Adrenal gland (tissue), 12 donors: Measurements from ENCODE around the gene RGS6. TPM values are rescaled to one million over a fixed set of nuclear protein-coding genes. Genes with fewer than 3 reads are reported as not detected.

ENCODE experiments used
- DNase-seq, 7 donors: peaks; one replicate each; pipeline ENCODE4 v3.0.0-alpha.2; 2019 to 2020
- H3K27ac ChIP-seq, 5 donors: fragments of 200-600 bp; sonication (generic) in 4 of 5; 1 replicate in 3 of 5; 2 replicates in 2 of 5; pipeline versions ENCODE4 v1.5.1 to v1.8.0; 2016 to 2020; ENCODE audit warnings: mild to moderate bottlenecking in 1 of 5
- H3K27me3 ChIP-seq: fragments of 200-600 bp; 2 replicates; pipeline ENCODE4 v1.8.0; 2021
- H3K36me3 ChIP-seq, 2 donors: fragments of 200-600 bp; replicated peaks in 1 of 2; 1 replicate in 1 of 2; 2 replicates in 1 of 2; pipeline versions ENCODE4 v1.5.1 to v1.8.0; 2018 to 2022
- H3K4me1 ChIP-seq, 2 donors: fragments of 200-600 bp; replicated peaks in 1 of 2; 1 replicate in 1 of 2; 2 replicates in 1 of 2; pipeline versions ENCODE4 v1.5.1 to v1.8.0; 2018 to 2021
- H3K4me3 ChIP-seq, 4 donors: fragments of 200-600 bp; sonication (generic) in 3 of 4; one replicate each; pipeline ENCODE4 v1.5.1; 2016 to 2018
- H3K9me3 ChIP-seq, 3 donors: fragments of 200-600 bp; sonication (generic) in 1 of 3; replicated peaks in 1 of 3; 1 replicate in 2 of 3; 2 replicates in 1 of 3; pipeline versions ENCODE4 v1.5.1 to v1.8.0; 2016 to 2021
- POLR2A ChIP-seq, 2 donors: fragments of 450-650 bp; IDR thresholded peaks; one replicate each; pipeline ENCODE4 v1.6.1; 2017; ENCODE audit warnings: antibody characterized with exemption in 2 of 2, mild to moderate bottlenecking in 2 of 2, moderate library complexity in 1 of 2
- WGBS, 4 donors: extraction: QIAGEN DNeasy Blood & Tissue Kit in 2 of 4; methylation state at CpG; one replicate each; pipeline versions ENCODE4 v1.1.5 to v1.1.7; 2013 to 2017; 5-methylcytosine and 5-hydroxymethylcytosine counted together
- intact Hi-C, 2 donors: fragments of 100-400 bp; cut with DNase I; formaldehyde crosslinking; loops; one replicate each; pipeline versions ENCODE4 v1.14.1 to v1.15.0; 2022 to 2023
- polyA plus RNA-seq, 3 donors: library from polyadenylated mRNA; stranded (reverse); fragments of 200-250 nt in 2 of 3; fragments of 350-450 nt in 1 of 3; fragmentation: Illumina TruSeq in 1 of 3; extraction: RNeasy Lipid Tissue Mini Kit (QIAGEN cat#74804) in 1 of 3; gene quantifications; one replicate each; pipeline ENCODE4 v1.2.3, GENCODE V29; 2013 to 2014
- total RNA-seq, 9 donors: library from RNA; depleted of rRNA in 4 of 9; stranded (reverse); fragments of >200 nt in 4 of 9; fragments of 120-200 nt in 1 of 9; fragmentation: NEBNext Ultra II Directional in 1 of 9; extraction: Animal tissue kit (Norgen Biotek cat#: 25700) in 1 of 9; gene quantifications; one replicate each; pipeline versions ENCODE4 v1.1.0 to v1.2.4, GENCODE V29; 2013 to 2023
- TF ChIP-seq, protein P1 (sequence below), 6 experiments: fragments of 450-650 bp in 4 of 6; fragments of 200-600 bp in 2 of 6; sonication (generic) in 1 of 6; IDR thresholded peaks; 1 replicate in 5 of 6; 2 replicates in 1 of 6; pipeline versions ENCODE4 v1.5.1 to v1.8.0; 2016 to 2021; ENCODE audit warnings: antibody characterized with exemption in 6 of 6, mild to moderate bottlenecking in 2 of 6, moderate library complexity in 1 of 6
- donor health status: healthy with polysubstance abuse.
- donor health status: Bipolar disorder and iron deficiency.
- donor health status: DM: yes; HTN: yes; CAD: no.
- donor health status: DM: no; HTN: no; CAD: no.
- donor health status: DM: no; HTN: no; CAD: no.
- donor health status: DM: yes; HTN: yes; CAD: no.

RGS6 gene
- total and polyA plus RNA-seq, 12 donors = 0.06 to 4.3 (median 0.41) TPM; not detected in 1

DNA sequence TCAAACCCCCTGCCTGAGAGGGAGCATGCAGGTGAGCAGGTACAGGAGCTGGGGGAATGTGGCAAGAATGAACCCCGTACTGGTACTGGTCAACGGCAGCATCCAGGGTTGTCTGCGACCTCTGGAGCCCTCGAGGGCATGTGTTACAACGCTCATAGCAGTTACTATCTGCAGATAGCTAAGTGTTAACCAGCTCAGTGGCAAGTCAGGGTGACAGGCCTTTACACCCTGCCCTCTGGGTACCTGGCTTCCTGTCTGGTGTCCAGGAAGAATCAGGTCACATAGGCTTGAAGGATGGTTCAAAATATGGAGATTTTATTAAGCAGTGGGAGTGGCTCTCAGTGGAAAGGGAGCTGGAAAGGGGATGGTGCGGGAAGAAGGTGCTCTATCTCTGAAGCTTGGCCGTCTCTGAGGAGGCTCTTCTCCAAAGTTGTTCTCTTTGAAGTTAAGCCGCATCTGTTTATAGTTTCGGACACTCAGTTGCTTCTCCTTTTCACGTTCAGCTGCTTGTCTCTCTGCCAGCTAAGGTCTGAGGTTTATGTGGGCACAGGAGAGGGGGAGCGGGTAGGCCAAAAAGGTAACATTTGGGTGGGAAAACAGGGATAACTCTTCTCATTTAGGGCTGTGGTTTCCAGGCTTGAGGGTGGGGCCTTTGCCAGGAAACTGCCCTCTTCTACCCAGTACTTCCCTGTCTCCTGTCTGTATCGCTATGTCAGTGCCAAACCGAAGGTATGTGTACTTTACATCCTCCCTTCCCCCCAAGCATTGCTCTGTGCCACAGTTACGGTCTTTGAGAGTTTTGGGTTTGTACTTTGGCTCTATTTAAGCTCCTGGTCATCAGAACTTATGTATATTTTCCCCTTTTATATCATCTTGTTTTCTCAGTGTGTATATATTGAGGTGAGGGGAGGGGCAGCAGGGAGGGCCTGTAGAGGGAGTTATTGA lies 305.8 kb downstream of the RGS6 start:
- no peak for DNase-seq
- TF ChIP-seq, protein P1, sequence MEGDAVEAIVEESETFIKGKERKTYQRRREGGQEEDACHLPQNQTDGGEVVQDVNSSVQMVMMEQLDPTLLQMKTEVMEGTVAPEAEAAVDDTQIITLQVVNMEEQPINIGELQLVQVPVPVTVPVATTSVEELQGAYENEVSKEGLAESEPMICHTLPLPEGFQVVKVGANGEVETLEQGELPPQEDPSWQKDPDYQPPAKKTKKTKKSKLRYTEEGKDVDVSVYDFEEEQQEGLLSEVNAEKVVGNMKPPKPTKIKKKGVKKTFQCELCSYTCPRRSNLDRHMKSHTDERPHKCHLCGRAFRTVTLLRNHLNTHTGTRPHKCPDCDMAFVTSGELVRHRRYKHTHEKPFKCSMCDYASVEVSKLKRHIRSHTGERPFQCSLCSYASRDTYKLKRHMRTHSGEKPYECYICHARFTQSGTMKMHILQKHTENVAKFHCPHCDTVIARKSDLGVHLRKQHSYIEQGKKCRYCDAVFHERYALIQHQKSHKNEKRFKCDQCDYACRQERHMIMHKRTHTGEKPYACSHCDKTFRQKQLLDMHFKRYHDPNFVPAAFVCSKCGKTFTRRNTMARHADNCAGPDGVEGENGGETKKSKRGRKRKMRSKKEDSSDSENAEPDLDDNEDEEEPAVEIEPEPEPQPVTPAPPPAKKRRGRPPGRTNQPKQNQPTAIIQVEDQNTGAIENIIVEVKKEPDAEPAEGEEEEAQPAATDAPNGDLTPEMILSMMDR (IDR thresholded peaks at IDR 0.05) = no peak
- no peak for TF ChIP-seq POLR2A (IDR thresholded peaks at IDR 0.05)
- H3K4me3 ChIP-seq = no peak overlapping the region
- H3K36me3 ChIP-seq = no peaks in the 10 kb centered on the region
- H3K27ac ChIP-seq = no peak overlapping the region
- no peaks in the 10 kb centered on the region for H3K4me1 ChIP-seq
- intact Hi-C loops = no loop called here
- H3K9me3 ChIP-seq = no peaks in the 10 kb centered on the region
- WGBS, 4 donors = 68 to 77% (median 75%) methylated on average over 10 to 14 of the region's 14 CpGs
- H3K27me3 ChIP-seq = no peaks in the 10 kb centered on the region

DNA sequence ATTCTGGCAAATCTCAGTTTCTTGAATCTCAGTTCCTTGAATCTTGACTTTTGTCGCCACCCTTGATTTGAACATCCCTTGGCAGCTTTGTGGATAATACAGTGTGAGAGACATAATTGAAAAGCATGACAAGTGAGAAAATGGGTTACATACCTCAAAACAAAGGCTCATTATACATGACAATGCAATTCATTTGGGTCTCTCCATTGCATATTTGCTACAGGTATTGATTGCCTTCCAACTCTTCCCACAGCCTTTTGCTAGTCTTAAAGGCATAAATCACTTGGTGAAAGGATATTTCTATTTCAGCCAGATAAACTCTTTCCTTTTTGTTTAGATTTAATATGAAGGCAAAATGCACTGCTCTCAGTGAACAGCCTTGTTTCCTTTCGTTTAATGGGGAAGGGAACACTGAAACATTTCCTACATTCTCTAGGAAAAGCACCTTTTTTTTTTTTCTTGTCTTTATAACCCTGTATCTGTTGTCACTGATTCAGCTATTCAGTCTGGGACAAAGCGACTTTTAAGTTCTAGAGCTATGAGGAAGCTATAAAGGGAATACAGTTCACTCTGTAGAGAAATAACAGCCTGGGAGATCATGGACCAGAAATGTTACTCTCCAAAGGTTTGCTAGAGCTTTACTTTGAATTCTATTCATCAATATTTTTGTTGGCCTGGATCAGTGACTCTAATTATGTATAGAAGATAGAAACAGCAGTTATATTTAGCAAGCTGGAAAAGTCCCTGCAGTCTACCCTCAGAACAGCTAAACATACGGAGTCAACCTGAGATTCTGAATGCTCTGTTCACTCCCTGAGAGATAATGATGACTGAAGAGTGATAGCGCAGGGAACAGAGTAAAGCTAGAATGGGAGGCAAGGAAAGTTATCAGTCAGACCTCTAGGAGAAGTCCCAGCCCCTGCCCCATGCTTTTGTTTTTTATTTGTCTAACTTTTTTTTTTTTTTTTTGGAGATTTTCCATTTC lies 311.4 kb downstream of the RGS6 start:
- WGBS, 4 donors = 61 to 64% (median 62%) methylated on average over 5 of the region's 5 CpGs
- Histone ChIP-seq H3K27ac (no peak overlapping the region), H3K36me3 (no peaks in the 10 kb centered on the region), H3K27me3 (no peaks in the 10 kb centered on the region), H3K4me1 (no peaks in the 10 kb centered on the region), H3K9me3 (no peaks in the 10 kb centered on the region), H3K4me3 (no peak overlapping the region)
- intact Hi-C loops = no loop called here
- no peak for DNase-seq
- TF ChIP-seq POLR2A (IDR thresholded peaks at IDR 0.05) = no peak
- TF ChIP-seq, protein P1 (IDR thresholded peaks at IDR 0.05) = no peak

- TF ChIP-seq, protein P1 (IDR thresholded peaks at IDR 0.05) = no peak
- TF ChIP-seq POLR2A (IDR thresholded peaks at IDR 0.05) = no peak
- no peaks in the 10 kb centered on the region for H3K9me3 ChIP-seq
- H3K36me3 ChIP-seq = no peaks in the 10 kb centered on the region
- 65 to 85% (median 81%) methylated on average over 1 of the region's 1 CpG for WGBS, 4 donors
- H3K4me1 ChIP-seq = no peaks in the 10 kb centered on the region
- no peak for DNase-seq
- no peak overlapping the region for H3K4me3 ChIP-seq
- intact Hi-C loops = no loop called here
- no peaks in the 10 kb centered on the region for H3K27me3 ChIP-seq
- H3K27ac ChIP-seq = no peak overlapping the region
Observed at GRCh38 chr14:72247896-72248465, 315.8 kb downstream of the RGS6 start.

- no peak for DNase-seq
- intact Hi-C loops = no loop called here
- no peaks in the 10 kb centered on the region for H3K27me3 ChIP-seq
- no peaks in the 10 kb centered on the region for H3K4me1 ChIP-seq
- 89 to 97% (median 92%) methylated on average over 2 of the region's 2 CpGs for WGBS, 4 donors
- no peak overlapping the region for H3K27ac ChIP-seq
- no peaks in the 10 kb centered on the region for H3K36me3 ChIP-seq
- H3K9me3 ChIP-seq = no peaks in the 10 kb centered on the region
- TF ChIP-seq, protein P1 (IDR thresholded peaks at IDR 0.05) = no peak
- TF ChIP-seq POLR2A (IDR thresholded peaks at IDR 0.05) = no peak
- no peak overlapping the region for H3K4me3 ChIP-seq
Observed at GRCh38 chr14:72253503-72253902, 321.3 kb downstream of the RGS6 start.
